Left ventricle myocardium inferior (tissue), 1 donor: ENCODE measurements around the gene ATF1. TPM values are rescaled to one million over a fixed set of nuclear protein-coding genes. Genes with fewer than 3 reads are reported as not detected.

ENCODE experiments used
- DNase-seq: peaks from one replicate; pipeline ENCODE4 v3.0.0-alpha.2; 2020
- H3K27ac ChIP-seq: fragments of 200-600 bp; replicated peaks from 2 replicates; pipeline ENCODE4 v1.8.0; 2021
- H3K27me3 ChIP-seq: fragments of 200-600 bp; 2 replicates; pipeline ENCODE4 v1.8.0; 2021; ENCODE audit warnings: low read depth
- H3K36me3 ChIP-seq: fragments of 200-600 bp; 2 replicates; pipeline ENCODE4 v1.8.0; 2021
- H3K4me1 ChIP-seq: fragments of 200-600 bp; 2 replicates; pipeline ENCODE4 v1.8.0; 2021
- H3K4me3 ChIP-seq: fragments of 200-600 bp; 2 replicates; pipeline ENCODE4 v1.8.0; 2021; ENCODE audit warnings: mild to moderate bottlenecking, moderate library complexity
- H3K9me3 ChIP-seq: fragments of 200-600 bp; replicated peaks from 2 replicates; pipeline ENCODE4 v1.8.0; 2021
- CTCF ChIP-seq: fragments of 200-600 bp; IDR thresholded peaks from 2 replicates; pipeline ENCODE4 v1.8.0; 2021; ENCODE audit warnings: antibody characterized with exemption, mild to moderate bottlenecking, borderline replicate concordance
- intact Hi-C: fragments of 100-400 bp; cut with micrococcal nuclease; formaldehyde crosslinking; loops from one replicate; pipeline ENCODE4 v1.11.0; 2022
- total RNA-seq: library from RNA; stranded (reverse); fragmentation: NEBNext Ultra II Directional; extraction: Animal tissue kit (Norgen Biotek cat#: 25700); gene quantifications from one replicate; pipeline ENCODE4 v1.2.1, GENCODE V29; 2021
- donor health status: DM: no; HTN: yes; CAD: no; lungs with severe emphysema.

Gene ATF1
- total RNA-seq, 1 donor from 2014 or later, result 28.3 TPM

GRCh38 chr12:50778663-50779590, 15.0 kb downstream of the ATF1 start:
- intact Hi-C loops, result no loop called here
- H3K27me3 ChIP-seq, result no peaks in the 10 kb centered on the region
- no peaks in the 10 kb centered on the region for H3K4me1 ChIP-seq
- no peak overlapping the region for H3K27ac ChIP-seq
- H3K9me3 ChIP-seq, result no peaks in the 10 kb centered on the region
- H3K4me3 ChIP-seq, result no peak overlapping the region
- H3K36me3 ChIP-seq, result peaks cover 21% of the 10 kb centered on the region
- no peak for TF ChIP-seq CTCF
- no peak for DNase-seq

- no peaks in the 10 kb centered on the region for H3K27me3 ChIP-seq
- no peaks in the 10 kb centered on the region for H3K4me1 ChIP-seq
- no peak for TF ChIP-seq CTCF
- peaks cover 21% of the 10 kb centered on the region for H3K36me3 ChIP-seq
- no peak overlapping the region for H3K4me3 ChIP-seq
- H3K27ac ChIP-seq, result no peak overlapping the region
- no peaks in the 10 kb centered on the region for H3K9me3 ChIP-seq
- DNase-seq, result no peak
- intact Hi-C loops, result no loop called here
These were observed 16.1 kb downstream of the ATF1 start for GRCh38 chr12:50780013-50780412.

DNA sequence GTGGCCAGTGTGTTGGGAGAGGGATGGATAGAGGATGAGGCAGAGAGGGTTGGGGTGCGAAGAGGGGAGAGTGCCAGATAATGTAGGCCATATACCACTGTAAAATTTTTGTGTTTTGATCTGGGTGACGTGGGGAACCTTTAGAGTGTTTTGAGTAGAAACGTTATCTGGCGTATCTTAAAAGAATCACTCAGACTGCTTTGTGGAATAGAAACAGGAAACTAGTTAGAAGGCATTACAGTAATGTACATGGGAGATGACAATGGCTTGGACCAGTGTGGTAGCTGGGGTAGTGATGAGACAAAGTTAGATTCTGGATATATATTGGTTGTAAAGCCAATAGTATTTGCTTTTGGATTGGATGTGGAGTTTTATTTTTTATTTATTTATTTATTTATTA, 20.6 kb downstream of the ATF1 start:
- no peak overlapping the region for H3K4me3 ChIP-seq
- DNase-seq, result no peak
- no peak overlapping the region for H3K27ac ChIP-seq
- TF ChIP-seq CTCF, result no peak
- no peaks in the 10 kb centered on the region for H3K27me3 ChIP-seq
- intact Hi-C loops, result no loop called here
- H3K9me3 ChIP-seq, result peaks cover 9% of the 10 kb centered on the region
- H3K36me3 ChIP-seq, result peaks cover 36% of the 10 kb centered on the region
- H3K4me1 ChIP-seq, result peaks cover 7% of the 10 kb centered on the region

GRCh38 chr12:50785406-50786001, 21.6 kb downstream of the ATF1 start:
- peaks cover 7% of the 10 kb centered on the region for H3K4me1 ChIP-seq
- H3K27ac ChIP-seq, result no peak overlapping the region
- peaks cover 32% of the 10 kb centered on the region for H3K36me3 ChIP-seq
- intact Hi-C loops, result no loop called here
- DNase-seq, result no peak
- no peaks in the 10 kb centered on the region for H3K27me3 ChIP-seq
- no peak overlapping the region for H3K4me3 ChIP-seq
- peaks cover 9% of the 10 kb centered on the region for H3K9me3 ChIP-seq
- TF ChIP-seq CTCF, result no peak

- intact Hi-C loops, result no loop called here
- Histone ChIP-seq H3K27ac (no peak overlapping the region), H3K4me1 (peaks cover 7% of the 10 kb centered on the region), H3K9me3 (peaks cover 9% of the 10 kb centered on the region), H3K27me3 (no peaks in the 10 kb centered on the region), H3K4me3 (no peak overlapping the region), H3K36me3 (peaks cover 20% of the 10 kb centered on the region)
- TF ChIP-seq CTCF, result no peak
- DNase-seq, result no peak
These were observed 22.8 kb downstream of the ATF1 start for GRCh38 chr12:50786498-50787231.
